Osteoblast (primary cell): ENCODE results near the gene OR5K2. TPM values are rescaled to one million over a fixed set of nuclear protein-coding genes. Genes with fewer than 3 reads are reported as not detected.

Experiments
- DNase-seq: peaks from one replicate; pipeline ENCODE4 v3.0.0; 2011; ENCODE audit warnings: low spot score, mixed read lengths; ENCODE audit not compliant: insufficient read length; ENCODE audit errors: missing footprints
- H2AFZ ChIP-seq: 2 replicates; pipeline ENCODE4 v1.6.0; 2011; ENCODE audit warnings: mild to moderate bottlenecking, low read length
- H3K27ac ChIP-seq: 2 replicates; pipeline ENCODE4 v1.5.1; 2011; ENCODE audit warnings: mild to moderate bottlenecking, low read depth, low read length, moderate library complexity
- H3K27me3 ChIP-seq: 2 replicates; pipeline ENCODE4 v1.6.0; 2012; ENCODE audit warnings: mild to moderate bottlenecking, control low read depth, inconsistent platforms, low read length, moderate library complexity; ENCODE audit not compliant: insufficient read depth
- H3K36me3 ChIP-seq: 2 replicates; pipeline ENCODE4 v1.5.1; 2011; ENCODE audit warnings: mild to moderate bottlenecking, low read length, control low read depth, moderate library complexity; ENCODE audit not compliant: insufficient read depth
- H3K4me1 ChIP-seq: 2 replicates; pipeline ENCODE4 v1.5.1; 2011; ENCODE audit warnings: mild to moderate bottlenecking, low read length, control low read depth, moderate library complexity; ENCODE audit not compliant: insufficient read depth
- H3K4me2 ChIP-seq: 2 replicates; pipeline ENCODE4 v1.6.0; 2011; ENCODE audit warnings: mild to moderate bottlenecking, low read length; ENCODE audit not compliant: insufficient read depth
- H3K4me3 ChIP-seq: fragments of 200-600 bp; sonication (generic); 3 replicates; pipeline ENCODE4 v1.5.1; 2012; ENCODE audit warnings: mild to moderate bottlenecking, low read length, inconsistent platforms; ENCODE audit not compliant: insufficient read depth
- H3K79me2 ChIP-seq: 2 replicates; pipeline ENCODE4 v1.6.0; 2012; ENCODE audit warnings: mild to moderate bottlenecking, low read length, control low read depth, inconsistent platforms; ENCODE audit not compliant: insufficient read depth
- H3K9me3 ChIP-seq: 2 replicates; pipeline ENCODE4 v1.5.1; 2011; ENCODE audit warnings: low read depth, low read length, control low read depth
- H4K20me1 ChIP-seq: 2 replicates; pipeline ENCODE4 v1.6.0; 2012; ENCODE audit warnings: mild to moderate bottlenecking, low read length, control low read depth; ENCODE audit not compliant: insufficient read depth
- small RNA-seq: library from RNA; depleted of rRNA; stranded (forward); fragments of <200 nt; gene quantifications from one replicate; pipeline ENCODE3, GENCODE V24; 2012
- total RNA-seq: library from RNA; depleted of rRNA; stranded (reverse); fragments of >200 nt; gene quantifications from 2 replicates; pipeline ENCODE4 v1.2.3, GENCODE V29; 2012
- TF ChIP-seq, protein P1 (sequence below): IDR thresholded peaks from 2 replicates; pipeline ENCODE4 v1.5.1; 2011; ENCODE audit warnings: mild to moderate bottlenecking, low read depth, low read length, moderate library complexity; ENCODE audit errors: extremely low read depth

OR5K2 gene
- total RNA-seq, 1 donor: not detected

DNA sequence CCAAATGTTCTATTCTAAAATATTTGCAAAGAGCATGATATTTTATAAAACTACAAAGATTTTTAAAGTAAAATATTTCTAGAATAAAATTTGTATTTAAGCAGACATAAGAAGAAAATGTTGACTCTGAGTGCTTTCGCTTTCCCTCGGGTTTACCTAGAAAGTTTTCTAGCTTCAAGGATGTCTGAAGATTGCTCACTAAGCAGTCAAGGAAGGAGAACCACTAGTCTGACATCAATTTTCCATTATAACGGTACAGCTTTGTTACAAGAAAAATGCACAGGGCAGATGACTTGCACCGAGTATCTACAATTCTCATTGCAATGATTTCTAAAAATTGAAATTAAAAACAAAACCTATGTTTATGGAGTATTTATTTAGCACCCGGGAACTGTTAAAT lies 48.5 kb downstream of the OR5K2 start:
- Histone ChIP-seq H3K27ac (no peak overlapping the region), H3K27me3 (peaks cover 16% of the 10 kb centered on the region), H3K9me3 (no peaks in the 10 kb centered on the region), H4K20me1 (no peaks in the 10 kb centered on the region), H3K4me3 (no peak overlapping the region), H3K79me2 (no peaks in the 10 kb centered on the region), H3K36me3 (no peaks in the 10 kb centered on the region), H2AFZ (no peak overlapping the region), H3K4me1 (no peaks in the 10 kb centered on the region), H3K4me2 (no peak overlapping the region)
- no peak for DNase-seq
- TF ChIP-seq, protein P1, sequence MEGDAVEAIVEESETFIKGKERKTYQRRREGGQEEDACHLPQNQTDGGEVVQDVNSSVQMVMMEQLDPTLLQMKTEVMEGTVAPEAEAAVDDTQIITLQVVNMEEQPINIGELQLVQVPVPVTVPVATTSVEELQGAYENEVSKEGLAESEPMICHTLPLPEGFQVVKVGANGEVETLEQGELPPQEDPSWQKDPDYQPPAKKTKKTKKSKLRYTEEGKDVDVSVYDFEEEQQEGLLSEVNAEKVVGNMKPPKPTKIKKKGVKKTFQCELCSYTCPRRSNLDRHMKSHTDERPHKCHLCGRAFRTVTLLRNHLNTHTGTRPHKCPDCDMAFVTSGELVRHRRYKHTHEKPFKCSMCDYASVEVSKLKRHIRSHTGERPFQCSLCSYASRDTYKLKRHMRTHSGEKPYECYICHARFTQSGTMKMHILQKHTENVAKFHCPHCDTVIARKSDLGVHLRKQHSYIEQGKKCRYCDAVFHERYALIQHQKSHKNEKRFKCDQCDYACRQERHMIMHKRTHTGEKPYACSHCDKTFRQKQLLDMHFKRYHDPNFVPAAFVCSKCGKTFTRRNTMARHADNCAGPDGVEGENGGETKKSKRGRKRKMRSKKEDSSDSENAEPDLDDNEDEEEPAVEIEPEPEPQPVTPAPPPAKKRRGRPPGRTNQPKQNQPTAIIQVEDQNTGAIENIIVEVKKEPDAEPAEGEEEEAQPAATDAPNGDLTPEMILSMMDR: no peak

Small RNA genes within 50 kb of the gene (small RNA-seq; reads per million reads assigned to genes)
- gene RPL38P4: not detected

Other genes with a start within 250 kb of the OR5K2 start
- not detected in 2 replicates for gene OR5H6, start 233.4 kb upstream of the OR5K2 start, total RNA-seq
- not detected in 2 replicates for gene OR5H2, start 215.2 kb upstream of the OR5K2 start, total RNA-seq
- gene OR5K4, start 143.8 kb upstream of the OR5K2 start, total RNA-seq: not detected in 2 replicates
- gene OR5K3, start 107.0 kb upstream of the OR5K2 start, total RNA-seq: not detected in 2 replicates
- not detected in 2 replicates for gene OR5K1, start 34.5 kb upstream of the OR5K2 start, total RNA-seq
- 59.2 and 74.2 TPM in 2 replicates for gene CLDND1, start 25.2 kb downstream of the OR5K2 start, total RNA-seq
- gene GPR15, start 34.3 kb downstream of the OR5K2 start, total RNA-seq: not detected in 2 replicates
- gene CPOX, start 95.9 kb downstream of the OR5K2 start, total RNA-seq: 21.5 and 22.1 TPM in 2 replicates